ENCODE measurements around the gene FKBP2.

The FKBP2 gene

GRCh38 chr11:64283092-64283491 lies 42.2 kb downstream of the FKBP2 start:
- in situ Hi-C loops (cut with MboI; ENCODE audit: low sequenced_read_pairs), result no loop called here

- in situ Hi-C loops (cut with MboI; ENCODE audit: low sequenced_read_pairs), result no loop called here
These were observed 43.4 kb downstream of the FKBP2 start, which contains the start of gene BAD for GRCh38 chr11:64284048-64284961. BAD (minus strand) TSS chr11:64284665; CDS start chr11:64284368, 297 bp downstream.

GRCh38 chr11:64284962-64285884 lies 44.3 kb downstream of the FKBP2 start, which contains the start of gene GPR137:
GPR137 (plus strand) TSS chr11:64285848; CDS start chr11:64286525, 677 bp downstream.
- in situ Hi-C loops (cut with MboI; ENCODE audit: low sequenced_read_pairs), result no loop called here

GRCh38 chr11:64285885-64286800 lies 45.2 kb downstream of the FKBP2 start:
- in situ Hi-C loops (cut with MboI; ENCODE audit: low sequenced_read_pairs), result no loop called here

GRCh38 chr11:64286801-64287159 lies 45.9 kb downstream of the FKBP2 start:
- in situ Hi-C loops (cut with MboI; ENCODE audit: low sequenced_read_pairs), result no loop called here

- in situ Hi-C loops (cut with MboI; ENCODE audit: low sequenced_read_pairs), result no loop called here
These were observed 46.9 kb downstream of the FKBP2 start for GRCh38 chr11:64287676-64288352.

GRCh38 chr11:64288353-64288750 lies 47.5 kb downstream of the FKBP2 start:
- in situ Hi-C loops (cut with MboI; ENCODE audit: low sequenced_read_pairs), result no loop called here

GRCh38 chr11:64289002-64289564 lies 48.2 kb downstream of the FKBP2 start:
- in situ Hi-C loops (cut with MboI; ENCODE audit: low sequenced_read_pairs), result no loop called here

DNA sequence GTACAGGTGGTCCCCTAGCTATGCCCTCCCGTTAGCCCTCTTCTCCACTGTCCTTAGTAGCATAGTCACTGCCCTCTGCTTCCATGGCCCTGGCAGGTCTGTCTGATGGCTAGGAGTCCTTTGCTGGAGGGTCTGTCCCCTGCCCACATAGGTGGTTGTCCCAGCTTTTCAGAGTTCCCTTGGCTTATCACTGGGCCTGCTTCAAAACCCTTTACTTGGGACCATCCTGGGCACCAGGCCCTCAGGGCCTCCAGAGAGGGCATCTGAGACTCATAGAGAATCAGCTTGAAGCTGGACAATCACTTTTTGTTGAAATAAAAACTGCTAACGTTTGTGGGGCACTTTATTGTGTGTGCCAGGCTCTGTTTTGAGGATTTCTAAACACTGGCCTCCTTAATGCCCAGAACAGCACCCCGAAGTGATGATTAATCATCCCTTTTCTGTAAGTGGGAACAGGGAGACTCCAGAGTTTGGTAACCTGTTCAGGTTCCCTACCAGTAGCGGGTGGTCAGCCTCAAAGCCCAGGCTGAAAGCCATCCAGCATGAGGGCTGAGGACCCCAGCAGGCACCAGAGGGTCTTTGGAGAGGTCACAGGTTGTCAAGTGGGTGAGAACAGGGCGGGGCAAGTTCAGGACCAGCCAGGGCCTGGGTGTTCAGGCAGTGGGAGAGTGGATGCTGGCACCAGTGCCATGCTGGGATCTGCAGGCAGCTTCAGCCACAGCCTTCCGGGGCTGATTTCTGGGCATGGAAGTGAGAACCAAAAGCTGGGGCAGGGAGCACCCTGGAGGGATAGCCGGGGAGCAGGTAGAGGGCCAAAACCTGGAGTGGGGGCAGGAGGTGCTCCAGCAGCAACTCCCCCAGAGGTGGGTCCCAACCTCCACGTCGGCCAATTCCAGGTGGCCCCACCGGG lies 49.7 kb downstream of the FKBP2 start:
- in situ Hi-C loops (cut with MboI; ENCODE audit: low sequenced_read_pairs), result no loop called here

GRCh38 chr11:64291262-64291751 lies 50.4 kb downstream of the FKBP2 start, which contains the start of gene KCNK4:
KCNK4 (plus strand) TSS chr11:64291302; CDS start chr11:64293019, 1,717 bp downstream.
- in situ Hi-C loops (cut with MboI; ENCODE audit: low sequenced_read_pairs), result no loop called here

DNA sequence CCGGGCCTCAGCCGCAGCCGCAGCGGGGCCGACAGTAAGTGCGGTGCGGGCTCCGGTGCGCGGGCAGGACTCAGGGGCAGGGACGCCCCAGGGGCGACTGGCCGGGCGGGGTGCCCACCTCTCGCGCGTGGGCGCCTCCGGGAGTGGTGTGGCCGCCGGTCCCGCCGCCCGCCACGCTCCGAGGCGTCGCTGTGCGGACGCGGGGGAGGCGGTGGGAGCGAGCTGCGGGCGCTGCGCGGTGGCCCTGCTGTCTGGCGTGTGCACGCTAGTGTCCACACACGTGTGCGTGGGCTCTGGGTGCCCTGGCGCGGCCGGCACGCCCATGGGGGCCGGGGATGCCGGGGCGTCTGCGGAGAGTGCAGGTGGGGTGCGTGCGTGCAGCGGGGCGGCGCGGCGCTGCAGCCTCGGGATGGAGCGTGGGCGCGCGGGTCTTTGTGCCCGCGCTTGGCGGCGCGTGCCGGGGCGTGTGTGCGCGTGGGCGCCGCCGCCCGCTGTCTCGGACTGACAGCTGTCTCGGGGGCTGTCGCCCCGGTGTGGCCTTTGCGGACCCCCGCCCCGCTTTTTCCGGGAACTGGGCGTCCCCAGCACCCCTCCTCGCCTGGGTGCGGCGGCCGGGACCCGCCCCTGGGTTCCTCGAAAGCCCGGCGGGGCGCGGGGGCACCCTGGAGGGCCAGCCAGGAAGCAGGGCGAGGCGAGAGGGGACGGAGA lies 51.0 kb downstream of the FKBP2 start:
- in situ Hi-C loops (cut with MboI; ENCODE audit: low sequenced_read_pairs), result no loop called here

DNA sequence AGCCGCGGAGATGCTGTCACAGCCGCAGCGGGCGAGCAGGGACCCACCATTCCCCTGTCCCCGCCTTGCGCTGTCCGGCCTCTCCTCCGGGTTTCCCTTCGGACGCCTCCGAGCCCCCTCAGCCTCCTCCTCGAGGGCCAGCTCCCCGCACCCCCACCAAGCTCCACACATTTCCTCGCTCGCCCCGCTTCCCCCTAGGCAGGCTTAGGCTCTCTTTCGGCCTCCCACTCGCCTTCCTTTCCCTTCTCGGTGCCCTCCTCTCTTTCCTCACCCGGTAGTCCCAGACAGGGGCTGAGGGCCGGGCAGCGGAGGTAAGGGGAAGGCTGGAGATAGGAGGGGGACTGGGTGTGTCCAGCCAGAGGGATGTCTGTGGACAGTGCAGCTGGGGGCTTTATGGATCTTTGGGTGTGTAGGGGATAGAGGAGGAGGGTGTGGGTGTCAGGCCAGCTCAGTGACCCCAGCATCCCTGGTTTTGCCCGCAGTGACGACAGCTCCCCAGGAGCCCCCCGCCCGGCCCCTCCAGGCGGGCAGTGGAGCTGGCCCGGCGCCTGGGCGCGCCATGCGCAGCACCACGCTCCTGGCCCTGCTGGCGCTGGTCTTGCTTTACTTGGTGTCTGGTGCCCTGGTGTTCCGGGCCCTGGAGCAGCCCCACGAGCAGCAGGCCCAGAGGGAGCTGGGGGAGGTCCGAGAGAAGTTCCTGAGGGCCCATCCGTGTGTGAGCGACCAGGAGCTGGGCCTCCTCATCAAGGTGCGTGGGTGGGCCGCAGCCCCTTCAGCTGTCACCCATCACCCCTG lies 51.8 kb downstream of the FKBP2 start:
- in situ Hi-C loops (cut with MboI; ENCODE audit: low sequenced_read_pairs), result no loop called here

Measured in HL-60/S4 treated with retinoic acid at 250 ng/mL for 4 days and 3 days (cell line).